Erythroblast (primary cell): Measurements from ENCODE around the gene NOD2.

Experiments used
- DNase-seq, 2 experiments: peaks; one replicate each; lab custom pipeline; 2025; lab: John Stamatoyannopoulos, UW
- GATA1 ChIP-seq: IDR thresholded peaks from 2 replicates; pipeline ENCODE4 v1.6.1; 2011; ENCODE audit warnings: low read depth, mild to moderate bottlenecking, control low read depth, low read length, moderate library complexity
- POLR2A ChIP-seq: IDR thresholded peaks from 2 replicates; pipeline ENCODE4 v1.6.1; 2011; ENCODE audit warnings: mild to moderate bottlenecking, low read length

NOD2 gene

DNA sequence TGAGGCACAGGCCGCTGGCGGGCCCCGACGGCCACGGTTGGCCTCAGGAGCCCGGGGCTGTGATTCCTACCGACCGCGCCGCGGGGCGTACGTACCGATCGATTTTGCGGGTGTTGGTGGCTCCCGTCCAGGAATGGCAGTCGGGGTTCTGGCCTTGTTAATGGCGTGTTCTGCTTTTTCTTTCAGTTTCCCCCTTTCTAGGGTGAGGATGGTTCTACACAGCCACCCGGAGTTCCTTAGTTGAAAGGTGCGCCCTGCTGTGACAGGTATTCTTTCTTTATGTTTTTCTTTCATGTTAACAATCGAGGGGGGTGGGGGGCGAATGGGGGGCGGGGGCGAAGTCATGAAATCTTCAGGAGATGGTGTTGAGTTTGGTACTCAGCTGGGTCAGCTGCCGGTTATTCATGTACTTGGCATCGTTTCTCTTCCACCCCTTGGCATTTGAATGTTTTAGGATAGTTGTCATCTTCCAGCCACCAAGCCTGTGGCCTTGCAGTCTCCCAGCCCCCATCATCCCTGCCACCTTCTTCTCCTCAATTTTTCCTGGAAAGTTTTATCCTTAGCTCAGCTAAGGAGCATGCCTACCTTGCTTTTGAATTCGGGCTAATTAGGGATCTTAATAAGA is 49.3 kb downstream of the NOD2 start:
- DNase-seq: peak; percentile 44 to 64
- no peak for TF ChIP-seq GATA1

DNA sequence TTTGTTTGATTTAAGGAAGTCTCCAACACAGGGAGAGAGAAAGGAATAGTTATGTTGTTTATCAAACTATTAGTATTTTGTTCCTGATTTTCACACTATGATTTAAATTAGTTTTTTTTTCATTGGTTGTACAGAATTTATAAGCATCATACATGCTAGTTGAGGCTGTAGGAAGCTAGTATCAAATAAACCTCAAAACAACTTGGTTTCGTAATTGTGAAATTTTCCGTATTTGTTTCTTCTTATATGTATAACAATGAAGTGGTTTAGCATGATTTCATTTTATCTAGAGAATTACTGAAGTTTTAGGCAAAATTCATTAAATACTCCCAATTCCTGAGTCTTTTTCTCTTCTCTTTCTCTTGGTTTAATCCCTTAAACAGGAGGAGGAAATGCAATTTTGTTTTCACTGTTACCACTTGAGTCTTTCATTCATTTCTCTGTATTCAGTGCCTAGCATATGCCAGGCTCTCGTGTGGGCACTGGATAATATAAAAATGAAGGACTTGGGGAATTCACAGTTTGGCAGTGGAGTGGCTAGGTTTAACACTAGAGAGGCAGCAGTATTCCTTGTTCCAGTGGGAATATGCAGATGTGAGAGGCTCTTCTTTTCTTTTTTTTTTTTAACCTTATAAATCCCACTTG is 50.3 kb downstream of the NOD2 start:
- TF ChIP-seq POLR2A (no peak), GATA1 (no peak)

DNA sequence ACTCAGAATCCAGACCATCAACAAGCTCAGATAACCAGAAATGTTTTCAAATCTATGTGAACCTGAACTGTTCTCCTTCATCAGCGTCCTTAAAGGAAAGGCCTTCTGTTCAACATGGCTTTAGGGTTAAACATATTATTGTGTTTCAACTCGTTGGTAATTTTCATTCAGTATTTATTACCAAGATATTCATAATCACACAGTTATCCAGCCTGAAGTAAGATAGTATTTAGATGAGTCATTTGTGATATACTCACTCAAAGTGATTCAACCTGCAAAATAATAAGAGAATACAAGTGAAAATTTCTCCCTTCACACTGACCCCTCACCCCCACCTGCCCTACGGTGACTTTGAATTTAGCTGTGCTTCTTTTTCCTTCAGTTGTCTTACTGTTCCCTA is 51.5 kb downstream of the NOD2 start:
- DNase-seq: no peak

More for the DNA sequence above, 50.3 kb downstream of the NOD2 start:
- no peak for DNase-seq

DNA sequence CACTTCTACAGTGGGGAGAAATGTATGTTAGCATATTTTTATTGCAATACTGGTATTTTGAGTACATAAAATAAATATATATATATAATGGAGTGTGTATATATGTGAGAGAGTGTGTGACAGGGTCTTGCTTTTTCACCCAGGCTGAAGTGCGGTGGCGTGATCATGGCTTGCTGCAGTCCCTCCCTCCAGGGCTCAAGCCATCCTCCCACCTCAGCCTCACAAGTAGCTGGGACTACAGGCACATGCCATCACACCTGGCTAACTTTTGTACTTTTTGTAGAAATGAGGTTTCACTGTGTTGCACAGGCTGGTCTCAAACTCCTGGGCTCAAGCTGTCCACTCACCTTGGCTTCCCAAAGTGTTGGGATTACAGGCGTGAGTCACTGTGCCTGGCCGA is 52.5 kb downstream of the NOD2 start:
- DNase-seq: no peak
- TF ChIP-seq POLR2A (no peak), GATA1 (no peak)

More for the DNA sequence above, 51.5 kb downstream of the NOD2 start:
- TF ChIP-seq GATA1: no peak
- no peak for TF ChIP-seq POLR2A

DNA sequence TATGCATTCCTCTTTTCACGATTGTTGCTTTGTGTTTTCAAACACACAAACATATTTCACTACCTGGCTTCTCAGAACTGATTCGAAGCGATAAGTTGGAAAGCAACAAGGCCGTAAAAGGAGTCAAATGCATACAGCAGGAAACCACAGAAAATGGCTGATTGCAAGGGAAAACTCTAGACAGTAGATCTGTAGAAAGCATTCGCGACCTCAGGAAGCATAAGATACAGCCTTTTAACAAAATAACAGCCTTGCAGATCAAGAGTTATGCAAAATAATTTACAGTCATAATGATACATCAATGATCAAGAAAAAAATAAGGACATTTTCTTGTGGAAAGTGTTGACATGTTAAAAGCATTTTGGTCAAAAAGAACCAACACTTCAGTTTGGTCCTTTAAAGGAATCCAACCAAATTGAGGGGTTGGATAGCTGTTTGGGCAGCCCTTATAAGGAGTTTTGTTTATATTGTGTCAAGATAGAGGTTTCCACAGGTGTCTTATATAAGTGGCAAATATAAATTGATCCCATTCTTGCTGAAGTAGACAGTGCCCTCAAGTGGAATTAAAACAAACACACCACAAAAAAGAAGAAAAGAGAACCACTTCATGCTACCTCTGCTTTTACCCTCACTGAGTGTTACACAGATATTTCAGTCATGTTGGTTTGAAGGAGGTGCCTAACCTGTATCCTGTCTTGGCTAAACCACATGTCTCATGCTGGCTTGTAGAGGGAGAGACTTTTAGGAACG is 54.0 kb downstream of the NOD2 start:
- TF ChIP-seq POLR2A (no peak), GATA1 (no peak)
- peak; percentile 35 to 37 for DNase-seq

DNA sequence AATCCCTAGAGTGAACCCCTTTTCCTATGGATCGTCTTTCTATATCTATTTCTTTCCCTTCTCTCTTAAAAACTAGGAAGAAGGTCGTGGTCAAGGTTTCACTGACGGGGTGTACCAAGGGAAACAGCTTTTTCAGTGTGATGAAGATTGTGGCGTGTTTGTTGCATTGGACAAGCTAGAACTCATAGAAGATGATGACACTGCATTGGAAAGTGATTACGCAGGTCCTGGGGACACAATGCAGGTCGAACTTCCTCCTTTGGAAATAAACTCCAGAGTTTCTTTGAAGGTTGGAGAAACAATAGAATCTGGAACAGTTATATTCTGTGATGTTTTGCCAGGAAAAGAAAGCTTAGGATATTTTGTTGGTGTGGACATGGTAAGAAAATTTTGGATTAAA is 58.1 kb downstream of the NOD2 start:
- no peak for TF ChIP-seq POLR2A
- TF ChIP-seq GATA1: no peak
- DNase-seq: no peak

DNA sequence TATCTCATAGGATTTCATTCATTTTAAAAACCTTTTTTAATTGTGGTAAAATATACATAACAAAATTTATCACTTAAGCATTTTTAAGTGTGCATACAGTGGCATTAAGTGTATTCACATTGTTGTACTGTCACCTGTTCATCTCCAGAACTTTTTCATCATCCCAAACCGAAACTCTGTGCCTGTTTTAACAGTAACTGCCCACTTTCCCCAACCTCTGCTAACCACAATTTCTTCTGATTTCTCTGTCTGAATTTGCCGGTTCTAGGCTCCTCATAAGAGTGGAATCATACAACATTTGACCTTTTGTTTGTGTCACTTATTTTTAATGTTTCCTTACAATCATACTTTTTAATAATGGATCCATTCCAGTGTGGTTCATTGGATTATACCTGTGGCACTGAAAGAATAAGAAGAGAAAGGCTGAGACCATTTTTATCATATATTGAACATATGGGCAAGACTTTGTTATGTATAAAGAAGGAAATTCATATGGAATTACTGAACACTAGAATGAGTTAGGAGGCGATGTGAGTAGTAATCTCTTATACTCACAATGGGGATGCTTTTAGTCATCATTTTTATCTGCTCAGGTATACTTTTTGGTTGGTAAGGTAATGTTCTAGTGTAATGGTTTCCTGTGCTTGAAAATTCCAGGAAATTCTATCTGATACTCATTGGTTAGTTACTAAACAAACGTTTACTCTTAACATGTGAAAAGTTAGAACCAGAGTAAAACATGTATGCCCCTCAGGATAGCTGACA is 59.2 kb downstream of the NOD2 start:
- TF ChIP-seq GATA1: no peak
- TF ChIP-seq POLR2A: no peak
- DNase-seq: no peak

DNA sequence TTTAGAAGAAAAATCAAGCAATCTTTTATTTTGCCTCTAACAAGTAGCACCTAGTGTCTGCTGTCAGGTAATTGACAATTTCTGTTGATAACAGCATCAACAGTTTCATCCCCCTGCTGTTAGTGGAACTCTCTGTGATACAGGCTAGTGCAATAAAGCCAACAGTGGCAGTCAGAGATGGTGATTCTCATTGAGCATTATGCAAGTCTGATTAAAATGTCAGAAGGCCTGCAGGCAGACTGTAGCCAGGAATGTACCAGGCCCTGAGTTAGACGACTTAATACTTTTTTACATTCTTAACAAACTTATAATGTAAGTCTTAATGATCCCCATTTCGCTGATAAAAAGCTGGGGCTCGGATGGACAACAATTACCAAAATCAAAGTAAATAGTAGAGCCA is 63.1 kb downstream of the NOD2 start:
- TF ChIP-seq POLR2A: no peak
- no peak for TF ChIP-seq GATA1
- DNase-seq: no peak

DNA sequence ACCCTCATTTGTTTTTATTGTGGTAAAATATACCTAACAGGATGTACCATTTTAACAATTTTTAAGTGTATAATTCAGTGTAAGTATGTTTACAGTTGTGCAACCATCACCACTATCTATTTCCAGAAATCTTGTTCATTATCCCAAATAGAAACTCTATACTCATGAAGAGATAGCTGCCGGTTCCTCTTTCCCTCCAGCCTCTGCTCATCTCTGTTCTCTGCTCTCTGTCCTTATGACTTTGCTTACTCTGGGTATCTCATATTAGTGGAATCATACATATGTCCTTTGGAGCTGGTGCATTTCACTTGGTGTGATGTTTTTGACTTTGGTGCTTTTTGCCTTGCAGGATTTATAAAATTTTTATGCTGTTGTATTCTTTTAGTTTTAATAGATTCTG is 67.9 kb downstream of the NOD2 start:
- DNase-seq: no peak
- TF ChIP-seq GATA1 (no peak), POLR2A (no peak)

DNA sequence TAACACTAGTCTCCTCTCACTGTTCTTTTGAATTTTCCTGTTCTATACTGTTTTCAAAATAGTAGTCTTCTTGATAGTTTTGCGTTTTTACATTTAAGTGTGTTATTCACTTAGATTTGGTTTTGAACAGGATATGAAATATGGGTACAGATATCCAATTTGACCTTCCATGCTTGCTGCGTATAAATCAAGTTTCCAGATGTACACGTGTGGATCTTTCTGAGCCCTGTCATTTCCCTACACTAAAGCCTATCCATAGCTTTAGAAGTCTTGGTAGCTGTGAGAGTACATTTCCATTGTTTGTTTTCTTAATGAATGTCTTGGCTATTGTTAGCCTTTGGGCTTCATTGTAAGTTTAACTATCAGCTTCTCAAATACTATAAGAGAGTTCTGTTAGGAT is 68.8 kb downstream of the NOD2 start:
- DNase-seq: no peak
- TF ChIP-seq GATA1: no peak
- TF ChIP-seq POLR2A: no peak

DNA sequence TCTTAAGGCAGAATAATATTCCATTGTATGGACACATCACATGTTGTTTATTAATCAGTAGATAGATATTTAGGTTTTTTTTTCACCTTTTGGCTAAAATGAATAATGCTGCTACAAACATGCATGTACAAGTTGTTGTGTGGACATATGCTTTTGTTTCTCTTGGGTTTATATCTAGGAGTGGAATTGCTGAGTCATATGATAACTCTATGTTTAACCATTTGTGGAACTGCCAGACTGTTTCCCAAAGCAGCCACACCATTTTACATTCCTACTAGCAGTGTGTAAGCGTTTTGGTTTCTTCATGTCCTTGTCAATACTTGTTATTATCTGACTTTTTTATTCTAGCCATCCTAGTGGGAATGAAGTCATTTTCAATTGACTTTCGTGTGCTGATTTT is 69.8 kb downstream of the NOD2 start:
- TF ChIP-seq GATA1 (no peak), POLR2A (no peak)
- DNase-seq: peak; percentile 10 to 12

DNA sequence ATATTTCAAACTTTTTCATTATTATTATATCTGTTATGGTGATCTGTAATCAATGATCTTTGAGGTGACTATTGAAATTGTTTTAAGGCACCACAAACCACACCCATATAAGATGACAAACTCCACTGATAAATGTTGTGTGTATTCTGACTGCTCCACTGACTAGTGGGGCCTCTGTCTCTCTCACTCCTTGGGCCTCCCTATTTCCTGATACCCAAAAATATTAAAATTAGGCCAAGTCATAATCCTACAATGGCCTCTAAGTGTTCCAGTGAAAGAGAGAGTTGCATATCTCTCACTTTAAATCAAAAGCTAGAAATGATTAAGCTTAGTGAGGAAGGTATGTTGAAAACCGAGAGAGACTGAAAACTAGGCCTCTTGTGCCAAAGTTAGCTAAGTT is 71.9 kb downstream of the NOD2 start:
- TF ChIP-seq GATA1: no peak
- TF ChIP-seq POLR2A: no peak
- no peak for DNase-seq

DNA sequence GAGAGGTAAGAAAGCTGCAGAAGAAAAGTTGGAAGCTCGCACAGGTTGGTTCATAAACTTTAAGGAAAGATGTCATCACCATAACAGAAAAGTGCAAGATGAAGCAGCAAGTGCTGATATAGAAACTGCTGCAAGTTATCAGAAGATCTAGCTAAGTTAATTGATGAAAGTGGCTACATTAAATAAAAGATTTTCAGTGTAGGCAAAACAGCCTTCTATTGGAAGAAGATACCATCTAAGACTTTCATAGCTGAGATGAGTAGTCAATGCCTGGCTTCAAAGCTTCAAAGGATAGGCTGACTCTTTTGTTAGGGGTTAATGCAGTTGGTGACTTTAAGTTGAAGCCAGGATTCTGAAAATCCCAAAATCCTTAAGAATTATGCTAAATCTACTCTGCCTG is 72.5 kb downstream of the NOD2 start:
- DNase-seq: no peak
- TF ChIP-seq POLR2A: no peak
- no peak for TF ChIP-seq GATA1

DNA sequence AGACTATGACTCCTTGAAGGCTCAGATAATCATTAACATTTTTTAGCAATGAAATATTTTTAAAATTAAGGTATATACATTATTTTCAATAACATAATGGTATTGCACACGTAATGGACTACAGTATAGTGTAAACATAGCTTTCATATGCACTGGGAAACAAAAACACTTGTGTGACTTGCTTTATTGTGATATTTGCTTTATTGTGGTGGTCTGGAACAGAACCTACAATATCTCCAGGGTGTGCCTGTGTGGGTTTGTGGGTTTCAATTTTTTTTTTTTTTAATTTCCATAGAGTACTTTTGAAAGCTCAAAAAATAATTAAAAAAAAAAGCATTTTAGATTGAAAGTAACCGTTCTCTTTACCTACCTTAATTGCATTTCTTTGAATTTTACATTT is 73.8 kb downstream of the NOD2 start:
- no peak for DNase-seq
- TF ChIP-seq POLR2A (no peak), GATA1 (no peak)

DNA sequence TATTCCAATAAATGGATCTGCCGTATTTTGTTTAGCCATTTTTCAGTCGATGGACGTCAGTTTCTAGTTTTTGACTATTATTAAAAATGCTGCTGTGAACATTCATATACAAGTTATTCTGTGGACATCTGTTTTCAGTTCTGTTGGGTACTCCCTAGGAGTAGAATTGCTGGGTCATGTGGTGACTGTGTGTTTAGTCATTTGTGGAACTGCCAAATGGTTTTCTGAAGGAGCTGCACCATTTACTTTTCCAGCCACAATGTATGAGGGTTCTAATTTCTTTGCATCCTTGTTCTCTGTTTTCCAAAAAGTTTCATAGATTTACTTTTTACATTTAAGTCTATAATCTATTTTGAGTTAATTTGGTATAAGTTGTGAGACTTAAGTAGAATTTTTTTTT is 78.0 kb downstream of the NOD2 start:
- peak in 1 of 2 experiments; percentile 46 for DNase-seq
- TF ChIP-seq GATA1: no peak
